HT1080 (cell line): Measurements from ENCODE around the gene DPEP2. TPM values are rescaled to one million over a fixed set of nuclear protein-coding genes. Genes with fewer than 3 reads are reported as not detected.
"Not testable (repeated sequence)": the region's sequence is repeated elsewhere in the genome, so short reads cannot be mapped to it uniquely, and the experiment has no call there.

Experiments used
- DNase-seq: peaks from one replicate; pipeline ENCODE4 v3.0.0-alpha.2; 2015; ENCODE audit warnings: low read depth
- small RNA-seq: library from RNA; depleted of rRNA; stranded (forward); fragments of <200 nt; gene quantifications from one replicate; pipeline ENCODE3, GENCODE V24; 2014
- total RNA-seq: library from RNA; depleted of rRNA; stranded (reverse); fragments of >200 nt; shearing (Covaris generic); gene quantifications from 2 replicates; pipeline ENCODE4 v1.2.3, GENCODE V29; 2014; rRNA removed

The DPEP2 gene
- total RNA-seq, 1 experiment from 2014 or later = not detected

DNA sequence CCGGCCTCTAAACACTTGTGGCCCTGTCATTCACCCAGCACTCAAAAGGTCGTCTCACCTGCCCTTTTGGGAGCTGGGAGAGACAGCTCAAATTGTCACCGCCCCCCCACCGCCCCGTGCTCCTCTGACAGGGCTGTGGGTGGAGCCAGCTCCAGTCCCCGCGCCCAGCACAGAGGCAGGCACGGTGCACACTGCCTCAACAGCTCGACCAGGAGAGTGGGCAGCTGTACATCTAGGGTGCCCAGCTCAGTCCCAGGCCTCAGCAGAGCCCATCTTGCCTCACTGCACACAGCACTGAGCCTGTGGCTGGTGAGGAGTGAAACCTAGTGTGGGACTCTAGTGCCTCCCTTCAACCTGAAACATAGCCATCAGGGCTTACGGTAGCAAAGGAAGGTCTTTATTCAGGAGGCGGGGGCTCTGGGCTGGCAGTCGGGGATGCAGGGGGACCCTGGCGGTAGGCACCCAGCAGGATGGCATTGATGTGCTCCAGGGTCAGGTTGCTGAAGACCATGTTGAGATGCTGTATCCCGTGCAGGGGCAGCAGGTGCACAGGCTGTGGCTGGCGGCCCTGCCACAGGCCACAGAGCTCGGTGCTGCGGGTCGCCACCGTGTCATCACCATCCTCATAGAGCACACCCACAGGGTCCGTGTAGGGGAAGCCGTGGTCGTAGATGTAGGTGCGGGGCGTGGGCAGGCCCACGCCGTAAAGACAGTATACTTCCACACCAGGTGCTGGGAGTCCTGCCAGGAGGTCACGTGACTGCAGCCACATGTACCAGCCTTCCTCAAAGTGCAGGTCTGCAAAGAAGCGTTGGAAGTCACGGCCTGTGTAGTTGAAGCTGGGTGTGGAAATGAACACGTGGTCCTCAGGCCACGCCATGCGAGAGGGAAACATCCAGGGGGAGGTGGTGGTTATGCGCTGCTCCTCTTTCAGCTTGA, 59.5 kb downstream of the DPEP2 start:
- no peak for DNase-seq

- not testable (repeated sequence) for DNase-seq
These were observed 61.6 kb downstream of the DPEP2 start for GRCh38 chr16:67937713-67938112.

Small RNA genes lying within 50 kb of the gene (small RNA-seq; reads per million reads assigned to genes)
- gene RNU6-359P = not detected

Other genes starting within 250 kb of the DPEP2 start
- 6.2 and 10.8 TPM in 2 replicates for gene RANBP10, start 192.9 kb downstream of the DPEP2 start, total RNA-seq
- 0.18 TPM in 1 of 2 replicates, not detected in the other for gene TSNAXIP1, start 192.6 kb downstream of the DPEP2 start, total RNA-seq
- 91.5 and 105 TPM in 2 replicates for gene THAP11, start 157.2 kb downstream of the DPEP2 start, total RNA-seq
- gene NUTF2, start 152.6 kb downstream of the DPEP2 start, total RNA-seq = 236 and 318 TPM in 2 replicates
- gene CENPT, start 151.8 kb downstream of the DPEP2 start, total RNA-seq = 30.1 and 30.2 TPM in 2 replicates
- gene EDC4, start 126.4 kb downstream of the DPEP2 start, total RNA-seq = 64.5 and 78.1 TPM in 2 replicates
- gene NRN1L, start 114.6 kb downstream of the DPEP2 start, total RNA-seq = not detected in 2 replicates
- gene PSKH1, start 106.2 kb downstream of the DPEP2 start, total RNA-seq = 5.9 and 7.0 TPM in 2 replicates
- 2.5 and 2.9 TPM in 2 replicates for gene CTRL, start 67.6 kb downstream of the DPEP2 start, total RNA-seq
- 62.2 and 72.3 TPM in 2 replicates for gene PSMB10, start 62.6 kb downstream of the DPEP2 start, total RNA-seq
- 3.3 and 3.5 TPM in 2 replicates for gene LCAT, start 55.4 kb downstream of the DPEP2 start, total RNA-seq
- gene SLC12A4, start 30.8 kb downstream of the DPEP2 start, total RNA-seq = 17.3 and 21.5 TPM in 2 replicates
- not detected in 2 replicates for gene DPEP3, start 19.0 kb downstream of the DPEP2 start, total RNA-seq
- not detected in 2 replicates for gene DPEP2NB, start 16.4 kb upstream of the DPEP2 start, total RNA-seq
- 18.9 and 22.5 TPM in 2 replicates for gene DDX28, start 23.7 kb upstream of the DPEP2 start, total RNA-seq
- gene DUS2, start 23.8 kb upstream of the DPEP2 start, total RNA-seq = 15.4 and 18.2 TPM in 2 replicates
- 14.9 and 15.4 TPM in 2 replicates for gene NFATC3, start 85.9 kb upstream of the DPEP2 start, total RNA-seq
- gene ESRP2, start 236.6 kb upstream of the DPEP2 start, total RNA-seq = 0.29 and 0.30 TPM in 2 replicates
- 21.6 and 24.1 TPM in 2 replicates for gene PLA2G15, start 245.9 kb upstream of the DPEP2 start, total RNA-seq